Activated CD8-positive, alpha-beta T cell treated with anti-CD3 and anti-CD28 coated beads, Interleukin-2, amount 10 ng/mL, durations not matched to agents 7 days and 5 days (primary cell): ENCODE data around the gene SEMA6A. TPM values are rescaled to one million over a fixed set of nuclear protein-coding genes. Genes with fewer than 3 reads are reported as not detected.

ENCODE experiments used
- ATAC-seq: fragments of 150-1000 bp; cut with Tn5 transposase; one replicate; pipeline ENCODE4 v1.10.0; 2021; ENCODE audit warnings: moderate library complexity
- CTCF ChIA-PET: fragments of 350-600 bp; sonication (Branson Sonifier 250); formaldehyde crosslinking; loops from one replicate; lab custom pipeline; 2021; ENCODE audit warnings: antibody characterized with exemption; lab: Charles Lee
- POLR2A ChIA-PET: fragments of 350-600 bp; sonication (Branson Sonifier 250); formaldehyde crosslinking; loops from one replicate; lab custom pipeline; 2021; ENCODE audit warnings: antibody characterized with exemption; lab: Charles Lee
- DNase-seq: peaks from one replicate; pipeline ENCODE4 v3.0.0-alpha.2; 2020
- H3K27ac Mint-ChIP-seq: one replicate; pipeline ENCODE4 v1.8.0; 2021; ENCODE audit warnings: mild to moderate bottlenecking, mixed read lengths
- H3K27me3 Mint-ChIP-seq: one replicate; pipeline ENCODE4 v1.8.0; 2021; ENCODE audit warnings: low read depth, mixed read lengths
- H3K36me3 Mint-ChIP-seq: one replicate; pipeline ENCODE4 v1.8.0; 2021; ENCODE audit warnings: low read depth, mixed read lengths
- H3K4me1 Mint-ChIP-seq: one replicate; pipeline ENCODE4 v1.8.0; 2021; ENCODE audit warnings: low read depth, mixed read lengths
- H3K4me3 Mint-ChIP-seq: one replicate; pipeline ENCODE4 v1.8.0; 2021; ENCODE audit warnings: mild to moderate bottlenecking, mixed read lengths
- H3K9me3 Mint-ChIP-seq: one replicate; pipeline ENCODE4 v1.8.0; 2022; ENCODE audit warnings: mixed read lengths; ENCODE audit not compliant: insufficient read depth
- total RNA-seq, 2 experiments: library from RNA; stranded (reverse); gene quantifications; one replicate each; pipeline ENCODE4 v1.2.3, GENCODE V29; 2021

The SEMA6A gene
- total RNA-seq, 2 experiments from 2014 or later, result not detected

DNA sequence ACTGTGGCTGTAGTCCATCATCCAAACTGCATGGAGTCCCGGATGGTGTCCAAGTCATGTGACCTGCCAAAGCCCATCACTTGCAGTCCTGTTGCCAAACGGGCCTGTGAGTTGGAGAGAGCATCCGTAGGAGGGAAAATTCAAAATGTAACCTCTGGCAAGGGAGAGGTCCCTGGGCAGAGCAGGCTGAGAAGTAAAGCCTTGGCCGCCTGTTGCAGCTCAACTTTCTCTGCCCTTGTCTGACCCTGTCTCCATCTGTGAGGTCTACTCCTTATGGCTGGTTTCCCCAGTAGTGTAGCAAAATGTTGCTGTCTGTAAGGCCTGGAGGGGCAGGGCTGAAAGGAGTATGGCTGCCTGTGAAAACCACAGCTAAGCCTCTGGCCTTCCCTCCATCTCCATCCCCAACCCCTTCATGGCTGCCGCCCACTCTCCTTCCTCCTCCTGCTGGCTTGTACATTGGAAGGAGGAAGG lies 163.5 kb downstream of the SEMA6A start:
- CTCF ChIA-PET, result no interaction called here

DNA sequence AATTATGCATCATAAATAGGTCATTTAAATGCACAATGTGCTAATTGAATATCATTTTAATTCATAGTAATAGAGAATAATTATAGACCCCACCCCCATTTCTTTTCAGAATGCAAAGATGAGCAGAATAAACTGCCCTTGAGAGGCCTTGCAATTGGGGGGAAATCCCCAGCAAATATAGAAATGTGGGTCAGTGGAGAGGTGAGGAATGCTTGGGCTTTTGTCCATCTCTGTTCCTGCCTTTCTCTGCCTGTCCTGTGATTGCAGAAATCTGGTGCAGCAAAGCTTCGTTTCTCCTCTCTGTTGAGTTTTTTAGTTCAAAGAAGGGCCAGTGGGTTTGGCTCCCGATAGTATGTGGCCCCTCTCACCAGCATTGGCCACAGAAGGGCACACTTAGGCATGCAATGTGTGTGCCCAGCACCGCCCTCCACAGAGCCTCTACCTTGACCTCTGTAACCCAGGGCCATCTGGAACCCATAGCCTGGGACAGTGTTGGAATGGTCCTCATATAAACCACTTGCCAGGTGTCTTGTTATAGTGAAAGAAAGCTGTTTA lies 164.2 kb downstream of the SEMA6A start:
- Mint-ChIP-seq H3K9me3 (peaks cover 3% of the 10 kb centered on the region), H3K4me1 (no peaks in the 10 kb centered on the region), H3K36me3 (no peaks in the 10 kb centered on the region), H3K27ac (no peak overlapping the region), H3K4me3 (no peak overlapping the region), H3K27me3 (no peaks in the 10 kb centered on the region)
- ATAC-seq (no peak), DNase-seq (no peak)
- CTCF ChIA-PET, result no interaction called here
- POLR2A ChIA-PET, result no interaction called here

More for the DNA sequence above, 163.5 kb downstream of the SEMA6A start:
- Mint-ChIP-seq H3K9me3 (peaks cover 3% of the 10 kb centered on the region), H3K4me3 (no peak overlapping the region), H3K36me3 (no peaks in the 10 kb centered on the region), H3K4me1 (no peaks in the 10 kb centered on the region), H3K27me3 (no peaks in the 10 kb centered on the region), H3K27ac (no peak overlapping the region)
- ATAC-seq, result no peak
- DNase-seq, result no peak
- POLR2A ChIA-PET, result no interaction called here

DNA sequence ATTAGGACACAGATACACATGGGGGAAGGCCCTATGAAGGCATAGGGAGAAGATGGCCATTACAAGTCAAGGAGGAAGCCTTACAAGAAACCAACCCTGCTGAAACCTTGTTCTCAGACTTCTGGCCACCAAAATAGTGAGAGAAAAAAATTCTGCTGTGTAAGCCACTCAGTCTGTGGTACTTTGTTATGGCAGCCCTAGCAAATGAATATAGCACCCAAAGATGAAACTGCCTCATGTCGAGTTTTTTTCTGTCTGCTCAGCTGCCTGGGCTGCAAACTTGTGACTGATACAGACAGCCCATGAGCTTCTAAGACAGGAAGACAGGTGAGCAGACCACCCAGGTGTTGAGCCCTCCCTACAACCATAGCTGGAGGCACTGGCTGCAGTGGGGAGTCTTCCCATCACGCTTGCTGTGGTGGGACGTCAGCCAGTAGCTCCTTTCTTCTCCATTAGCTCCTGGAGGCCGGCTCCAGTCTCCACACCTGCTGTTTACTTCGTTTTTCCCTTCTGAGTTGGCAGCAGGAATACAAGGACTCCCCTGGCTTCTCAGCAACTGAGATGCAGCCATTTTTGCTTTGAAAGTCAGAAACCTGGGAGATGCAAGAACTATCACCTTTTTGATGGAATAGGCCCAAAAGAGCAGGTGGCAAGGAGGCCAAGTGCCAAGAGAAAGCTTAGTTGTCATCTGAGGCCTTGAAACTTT lies 164.9 kb downstream of the SEMA6A start:
- Mint-ChIP-seq H3K36me3 (no peaks in the 10 kb centered on the region), H3K4me3 (no peak overlapping the region), H3K27me3 (no peaks in the 10 kb centered on the region), H3K4me1 (no peaks in the 10 kb centered on the region), H3K27ac (no peak overlapping the region), H3K9me3 (peaks cover 3% of the 10 kb centered on the region)
- DNase-seq (no peak), ATAC-seq (no peak)
- CTCF ChIA-PET, result no interaction called here
- POLR2A ChIA-PET, result no interaction called here

DNA sequence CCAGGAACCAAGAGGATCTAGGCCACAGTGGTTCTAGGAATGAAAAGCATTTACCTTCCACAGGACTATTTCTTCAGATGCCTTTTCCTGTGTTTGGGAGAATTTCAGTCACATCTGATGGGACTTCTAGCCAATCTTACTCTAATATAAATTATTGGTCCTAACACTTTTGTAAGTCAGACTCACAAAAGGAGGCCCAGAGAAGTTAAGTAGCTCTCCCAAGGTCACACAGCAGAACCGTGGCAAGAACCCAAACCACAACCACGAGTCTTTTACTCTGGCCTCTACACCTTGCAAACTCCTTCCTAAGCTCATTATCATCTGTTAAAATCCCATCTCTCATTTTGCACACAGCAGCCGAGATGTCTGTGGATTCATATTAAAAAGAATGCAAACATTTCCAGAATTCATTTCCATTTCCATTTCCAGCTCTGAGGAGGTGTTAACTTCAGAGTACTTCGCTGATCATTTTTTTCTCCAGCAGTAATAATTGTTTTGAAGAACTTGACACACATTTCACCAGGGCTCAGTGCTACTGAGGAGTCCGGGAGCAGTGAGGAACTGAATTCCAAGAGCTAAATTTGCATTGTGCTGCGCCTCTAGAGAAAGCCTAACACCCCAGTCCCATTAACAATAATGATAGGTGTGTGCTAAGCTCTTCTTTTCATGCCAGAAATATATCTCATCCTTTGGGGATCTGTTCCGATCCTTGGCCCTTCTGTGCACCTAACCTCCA lies 168.1 kb downstream of the SEMA6A start:
- Mint-ChIP-seq H3K4me3 (no peak overlapping the region), H3K27me3 (no peaks in the 10 kb centered on the region), H3K36me3 (no peaks in the 10 kb centered on the region), H3K9me3 (peaks cover 3% of the 10 kb centered on the region), H3K4me1 (no peaks in the 10 kb centered on the region), H3K27ac (no peak overlapping the region)
- ATAC-seq, result no peak
- CTCF ChIA-PET, result no interaction called here
- POLR2A ChIA-PET, result no interaction called here
- DNase-seq, result no peak

DNA sequence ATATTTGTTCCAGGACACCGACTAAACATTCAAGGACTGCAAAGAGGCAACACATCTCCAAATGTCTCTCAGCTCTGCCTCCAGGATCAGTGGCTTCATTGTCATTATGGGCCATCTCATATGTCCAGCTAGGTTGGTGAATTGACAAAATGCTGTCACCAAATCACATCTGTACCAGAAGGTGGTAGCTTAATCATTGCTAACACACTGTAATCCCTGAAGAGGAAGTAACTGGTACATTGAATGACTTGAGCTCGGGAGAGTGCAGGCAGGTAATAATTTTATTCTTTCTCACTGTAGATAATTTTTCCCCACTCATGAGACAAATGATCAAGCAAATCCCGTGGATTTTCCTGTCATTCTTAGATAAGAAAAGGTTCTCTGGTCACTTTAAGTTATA lies 169.8 kb downstream of the SEMA6A start:
- no peaks in the 10 kb centered on the region for H3K27me3 Mint-ChIP-seq
- no peak for DNase-seq
- no peaks in the 10 kb centered on the region for H3K9me3 Mint-ChIP-seq
- H3K4me1 Mint-ChIP-seq, result no peaks in the 10 kb centered on the region
- ChIA-PET POLR2A (no interaction called here), CTCF (no interaction called here)
- no peaks in the 10 kb centered on the region for H3K36me3 Mint-ChIP-seq
- no peak overlapping the region for H3K27ac Mint-ChIP-seq
- H3K4me3 Mint-ChIP-seq, result no peak overlapping the region
- no peak for ATAC-seq

DNA sequence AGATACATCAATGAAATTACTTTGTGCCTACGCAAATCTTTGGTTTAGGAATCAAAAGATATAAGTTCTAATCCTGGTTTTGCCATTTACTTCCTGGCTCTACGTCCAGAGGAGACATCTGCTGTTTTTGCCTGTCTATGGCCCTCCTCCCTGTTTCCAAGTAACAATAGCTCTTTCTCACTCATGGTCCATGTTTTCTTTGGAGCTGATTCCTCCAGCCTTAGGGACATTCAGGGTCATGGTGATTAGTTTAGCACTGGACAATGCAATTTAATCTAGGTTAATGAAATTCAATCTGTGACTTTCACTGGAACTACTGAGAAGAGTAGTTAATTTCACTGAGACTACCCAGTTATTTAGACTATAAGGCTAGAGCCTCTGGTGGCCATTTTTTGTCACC lies 170.6 kb downstream of the SEMA6A start:
- Mint-ChIP-seq H3K27ac (no peak overlapping the region), H3K4me3 (no peak overlapping the region), H3K4me1 (no peaks in the 10 kb centered on the region), H3K27me3 (no peaks in the 10 kb centered on the region), H3K36me3 (no peaks in the 10 kb centered on the region), H3K9me3 (no peaks in the 10 kb centered on the region)
- ChIA-PET CTCF (no interaction called here), POLR2A (interaction anchor here (0.6 kb wide), 1 partner anchor 215 kb away, joined by 3 read pairs; no protein-coding TSS in a partner anchor)
- DNase-seq (no peak), ATAC-seq (no peak)

DNA sequence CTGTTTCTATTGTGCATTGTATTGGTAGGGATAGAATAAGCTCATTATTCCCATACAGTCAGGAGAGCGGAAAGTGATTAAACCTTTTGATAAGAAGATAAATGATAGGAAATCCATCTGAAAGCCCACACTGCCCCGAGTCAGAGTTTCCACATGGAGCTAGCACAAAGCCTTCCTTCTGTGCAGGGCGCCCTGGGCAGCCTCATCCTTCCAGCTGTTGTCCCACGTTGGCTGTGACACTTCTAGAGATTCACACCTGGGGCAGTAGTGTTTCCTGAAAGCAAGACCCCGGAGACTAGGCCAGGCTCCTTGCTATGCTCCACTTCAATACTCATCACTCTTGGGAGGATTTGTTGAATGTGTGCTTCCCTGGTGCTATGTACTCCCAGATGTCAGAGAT lies 172.4 kb downstream of the SEMA6A start:
- no peak for ATAC-seq
- ChIA-PET CTCF (no interaction called here), POLR2A (no interaction called here)
- Mint-ChIP-seq H3K36me3 (no peaks in the 10 kb centered on the region), H3K9me3 (no peaks in the 10 kb centered on the region), H3K4me1 (no peaks in the 10 kb centered on the region), H3K4me3 (no peak overlapping the region), H3K27me3 (no peaks in the 10 kb centered on the region), H3K27ac (no peak overlapping the region)
- DNase-seq, result no peak

DNA sequence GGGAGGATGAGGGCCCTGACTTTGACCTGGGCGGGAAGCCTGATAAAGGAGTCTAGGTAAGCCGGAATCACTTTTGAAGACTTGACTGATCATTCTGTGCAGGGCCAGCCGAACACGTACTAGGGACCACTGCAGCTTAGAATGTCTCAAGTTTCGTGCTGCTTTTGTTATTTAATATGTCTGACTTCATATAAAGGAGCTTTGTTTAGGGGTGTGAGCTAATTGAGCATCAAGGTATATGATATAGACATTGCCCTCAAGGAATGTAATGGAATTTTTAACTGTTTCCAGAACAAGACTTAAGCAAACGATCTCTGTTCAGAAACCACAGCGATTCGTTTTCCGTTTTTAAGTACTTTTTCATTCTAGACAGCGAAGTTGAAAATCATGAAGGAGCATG lies 173.0 kb downstream of the SEMA6A start:
- DNase-seq, result no peak
- Mint-ChIP-seq H3K27me3 (no peaks in the 10 kb centered on the region), H3K9me3 (no peaks in the 10 kb centered on the region), H3K4me1 (no peaks in the 10 kb centered on the region), H3K27ac (no peak overlapping the region), H3K36me3 (no peaks in the 10 kb centered on the region), H3K4me3 (no peak overlapping the region)
- POLR2A ChIA-PET, result no interaction called here
- CTCF ChIA-PET, result no interaction called here
- no peak for ATAC-seq

DNA sequence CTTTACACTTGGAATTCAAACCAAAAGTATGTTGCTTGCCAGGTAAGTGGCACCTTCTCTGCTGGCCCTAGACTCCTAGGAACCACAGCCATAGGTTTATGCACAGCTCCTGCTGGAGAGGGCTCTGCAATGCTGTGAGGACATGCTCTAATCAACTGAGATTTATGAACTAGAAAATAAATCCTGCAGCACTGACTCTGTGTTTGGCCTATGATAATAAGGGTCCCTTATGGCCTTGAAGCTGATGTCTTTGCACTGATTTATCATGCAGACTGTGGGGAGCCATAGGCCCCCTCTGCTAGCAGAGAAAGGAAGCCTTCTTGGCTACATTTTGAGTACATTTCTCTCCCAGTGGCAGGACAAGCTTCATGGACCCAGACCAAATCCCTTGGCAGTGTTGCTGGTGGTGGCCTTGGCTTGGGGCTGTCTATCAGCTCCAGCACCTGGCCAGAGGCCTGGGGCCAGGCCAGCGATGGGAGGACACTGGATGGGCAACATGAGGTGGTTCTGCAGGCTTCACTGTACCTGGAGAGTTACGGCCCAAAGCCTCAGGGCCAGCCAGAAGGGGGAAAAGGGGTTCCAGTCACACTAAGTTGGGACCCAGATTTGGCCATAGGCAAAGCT lies 178.0 kb downstream of the SEMA6A start:
- no peak for ATAC-seq
- no peak for DNase-seq
- Mint-ChIP-seq H3K4me1 (no peaks in the 10 kb centered on the region), H3K36me3 (no peaks in the 10 kb centered on the region), H3K27me3 (no peaks in the 10 kb centered on the region), H3K27ac (no peak overlapping the region), H3K4me3 (no peak overlapping the region), H3K9me3 (no peaks in the 10 kb centered on the region)
- CTCF ChIA-PET, result no interaction called here
- POLR2A ChIA-PET, result no interaction called here

DNA sequence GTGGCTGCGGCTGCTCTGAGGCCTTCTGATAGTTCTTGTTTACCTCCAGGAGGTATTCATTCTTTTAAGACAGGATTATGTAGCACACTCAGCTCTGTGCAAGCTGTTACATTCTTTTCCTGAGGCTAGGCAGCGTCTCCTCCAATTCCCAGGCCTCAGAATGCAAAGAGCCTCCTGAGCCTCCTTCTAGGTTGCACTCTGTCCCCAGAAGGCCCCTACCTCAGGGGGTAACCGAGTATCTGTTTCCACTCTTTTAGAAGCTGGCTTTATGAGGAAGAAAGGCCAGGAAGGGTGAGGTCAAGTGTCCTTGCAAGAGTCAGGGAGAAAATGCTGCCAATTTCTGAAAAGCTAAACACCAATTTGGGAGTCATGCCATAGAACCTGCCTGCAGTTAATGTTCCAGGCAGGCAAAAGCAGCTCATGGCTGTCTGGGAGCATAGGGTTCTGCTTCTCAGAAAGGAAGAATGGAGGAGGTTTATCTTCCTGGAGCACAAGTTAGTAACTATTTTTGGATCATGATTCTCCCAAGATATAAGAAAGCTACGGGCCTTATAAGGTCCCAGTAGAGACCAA lies 178.9 kb downstream of the SEMA6A start:
- Mint-ChIP-seq H3K4me3 (no peak overlapping the region), H3K4me1 (no peaks in the 10 kb centered on the region), H3K36me3 (no peaks in the 10 kb centered on the region), H3K27ac (no peak overlapping the region), H3K9me3 (peaks cover 4% of the 10 kb centered on the region), H3K27me3 (no peaks in the 10 kb centered on the region)
- ATAC-seq (no peak), DNase-seq (no peak)
- CTCF ChIA-PET, result no interaction called here
- POLR2A ChIA-PET, result no interaction called here

DNA sequence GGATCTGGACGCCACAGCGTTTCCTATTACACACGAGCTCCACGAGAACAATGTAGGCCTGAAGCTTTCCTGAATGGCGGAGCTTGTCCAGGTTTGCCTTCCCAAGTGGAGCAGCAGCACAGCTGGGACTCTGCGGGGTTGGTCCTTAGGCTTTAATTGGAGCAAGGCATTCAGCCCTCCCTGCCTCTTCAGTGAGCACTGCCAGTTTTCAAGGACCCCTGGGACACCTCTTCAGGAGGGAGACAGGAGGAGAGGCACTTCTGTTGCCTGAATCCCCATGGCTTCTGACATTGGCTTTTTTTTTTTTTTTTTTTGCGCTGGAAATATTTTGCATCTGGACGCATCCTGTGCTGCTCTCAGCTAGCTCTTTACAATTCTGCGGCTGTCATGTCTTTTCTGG lies 179.4 kb downstream of the SEMA6A start:
- no peak for ATAC-seq
- H3K4me3 Mint-ChIP-seq, result no peak overlapping the region
- CTCF ChIA-PET, result no interaction called here
- H3K4me1 Mint-ChIP-seq, result no peaks in the 10 kb centered on the region
- no peak for DNase-seq
- H3K27ac Mint-ChIP-seq, result no peak overlapping the region
- no peaks in the 10 kb centered on the region for H3K36me3 Mint-ChIP-seq
- peaks cover 4% of the 10 kb centered on the region for H3K9me3 Mint-ChIP-seq
- POLR2A ChIA-PET, result no interaction called here
- no peaks in the 10 kb centered on the region for H3K27me3 Mint-ChIP-seq
